ENCODE data around the gene INCA1.
A peak's percentile ranks its signal among the peaks of the same experiment; 100 is the strongest.

The INCA1 gene

DNA sequence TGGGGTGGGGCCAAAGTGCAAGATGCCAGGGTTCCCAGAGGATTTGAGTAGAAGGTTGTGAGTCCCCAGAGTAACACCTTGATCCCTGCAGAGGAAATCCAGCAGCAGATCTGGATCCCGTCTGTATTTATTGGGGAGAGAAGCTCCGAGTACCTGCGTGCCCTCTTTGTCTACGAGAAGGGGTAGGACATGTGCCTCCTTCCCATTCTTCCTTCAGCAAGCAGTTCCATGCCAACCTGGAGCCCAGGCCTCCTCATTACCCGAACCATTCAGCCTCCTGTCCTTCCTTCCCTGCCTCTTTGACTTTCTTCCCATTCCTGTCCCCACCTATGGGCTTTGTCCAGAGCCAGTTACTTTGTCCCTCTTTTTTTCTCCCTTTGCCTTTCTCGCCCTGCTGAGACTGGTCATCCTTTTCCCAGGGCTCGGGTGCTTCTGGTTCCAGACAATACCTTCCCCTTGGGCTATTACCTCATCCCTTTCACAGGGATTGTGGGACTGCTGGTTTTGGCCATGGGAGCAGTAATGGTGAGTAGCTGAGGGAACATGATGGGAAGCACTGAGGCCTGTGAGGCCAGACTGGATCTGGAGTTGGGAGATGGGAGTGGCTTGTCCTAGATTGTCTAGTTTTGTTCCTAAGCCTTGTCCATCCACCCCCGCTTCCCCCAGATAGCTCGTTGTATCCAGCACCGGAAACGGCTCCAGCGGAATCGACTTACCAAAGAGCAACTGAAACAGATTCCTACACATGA is 54.4 kb downstream of the INCA1 start:
- Histone ChIP-seq H3K79me2 (ENCODE audit: insufficient read depth, low read length) (peaks cover 21% of the 10 kb centered on the region), H3K9me2 (ENCODE audit: low read depth, low read length) (no peaks in the 10 kb centered on the region), H3K27ac (ENCODE audit: low read depth, low read length, poor library complexity, severe bottlenecking) (no peak overlapping the region), H3K4me3 (ENCODE audit: low read depth, low read length, poor library complexity, severe bottlenecking) (no peak overlapping the region), H3K4me2 (ENCODE audit: low read length) (no peak overlapping the region), H2AFZ (ENCODE audit: low read length) (no peak overlapping the region), H3K9ac (ENCODE audit: low read length) (no peak overlapping the region), H3K36me3 (ENCODE audit: insufficient read depth, low read length) (peaks cover 74% of the 10 kb centered on the region), H3F3A (ENCODE audit: insufficient read depth, low read length) (peaks cover 18% of the 10 kb centered on the region), H4K20me1 (ENCODE audit: insufficient read depth, low read length) (no peaks in the 10 kb centered on the region), H3K9me3 (ENCODE audit: low read length) (no peaks in the 10 kb centered on the region), H3K4me1 (ENCODE audit: insufficient read depth, low read length, severe bottlenecking) (peaks cover 71% of the 10 kb centered on the region), H3K27me3 (ENCODE audit: insufficient read depth, low read length) (no peaks in the 10 kb centered on the region)
- no peak for TF ChIP-seq EZH2 (IDR thresholded peaks at IDR 0.05; ENCODE audit: borderline replicate concordance, low read length)
- TF ChIP-seq, protein P1, sequence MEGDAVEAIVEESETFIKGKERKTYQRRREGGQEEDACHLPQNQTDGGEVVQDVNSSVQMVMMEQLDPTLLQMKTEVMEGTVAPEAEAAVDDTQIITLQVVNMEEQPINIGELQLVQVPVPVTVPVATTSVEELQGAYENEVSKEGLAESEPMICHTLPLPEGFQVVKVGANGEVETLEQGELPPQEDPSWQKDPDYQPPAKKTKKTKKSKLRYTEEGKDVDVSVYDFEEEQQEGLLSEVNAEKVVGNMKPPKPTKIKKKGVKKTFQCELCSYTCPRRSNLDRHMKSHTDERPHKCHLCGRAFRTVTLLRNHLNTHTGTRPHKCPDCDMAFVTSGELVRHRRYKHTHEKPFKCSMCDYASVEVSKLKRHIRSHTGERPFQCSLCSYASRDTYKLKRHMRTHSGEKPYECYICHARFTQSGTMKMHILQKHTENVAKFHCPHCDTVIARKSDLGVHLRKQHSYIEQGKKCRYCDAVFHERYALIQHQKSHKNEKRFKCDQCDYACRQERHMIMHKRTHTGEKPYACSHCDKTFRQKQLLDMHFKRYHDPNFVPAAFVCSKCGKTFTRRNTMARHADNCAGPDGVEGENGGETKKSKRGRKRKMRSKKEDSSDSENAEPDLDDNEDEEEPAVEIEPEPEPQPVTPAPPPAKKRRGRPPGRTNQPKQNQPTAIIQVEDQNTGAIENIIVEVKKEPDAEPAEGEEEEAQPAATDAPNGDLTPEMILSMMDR (IDR thresholded peaks at IDR 0.05; ENCODE audit: low read length), result no peak

DNA sequence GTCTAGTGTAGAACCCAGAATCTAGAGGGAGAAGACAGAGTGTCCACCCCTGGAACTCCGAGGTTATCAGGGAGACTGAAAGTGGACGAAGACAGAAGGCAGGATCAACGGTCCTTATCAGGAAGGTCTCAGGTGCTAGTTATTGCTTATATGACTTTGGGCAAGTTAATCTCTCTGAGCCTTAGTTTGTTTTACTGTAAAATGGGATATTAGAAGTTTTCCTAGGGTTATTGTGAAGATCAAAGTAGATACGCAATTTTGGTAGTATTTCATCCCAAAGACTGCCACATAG is 56.1 kb downstream of the INCA1 start:
- H3K9ac ChIP-seq (ENCODE audit: low read length), result peak overlapping the region; percentile 97
- H2AFZ ChIP-seq (ENCODE audit: low read length), result no peak overlapping the region
- H3F3A ChIP-seq (ENCODE audit: insufficient read depth, low read length), result peaks cover 17% of the 10 kb centered on the region
- H3K27me3 ChIP-seq (ENCODE audit: insufficient read depth, low read length), result no peaks in the 10 kb centered on the region
- peak overlapping the region; percentile 85 for H3K4me3 ChIP-seq (ENCODE audit: low read depth, low read length, poor library complexity, severe bottlenecking)
- peak overlapping the region; percentile 100 for H3K4me2 ChIP-seq (ENCODE audit: low read length)
- H3K9me3 ChIP-seq (ENCODE audit: low read length), result no peaks in the 10 kb centered on the region
- peak overlapping the region; percentile 85 for H3K27ac ChIP-seq (ENCODE audit: low read depth, low read length, poor library complexity, severe bottlenecking)
- no peaks in the 10 kb centered on the region for H3K9me2 ChIP-seq (ENCODE audit: low read depth, low read length)
- TF ChIP-seq, protein P1 (IDR thresholded peaks at IDR 0.05; ENCODE audit: low read length), result no peak
- TF ChIP-seq EZH2 (IDR thresholded peaks at IDR 0.05; ENCODE audit: borderline replicate concordance, low read length), result no peak
- peaks cover 16% of the 10 kb centered on the region; the same call in 1 of the 2 replicates for H3K79me2 ChIP-seq (ENCODE audit: insufficient read depth, low read length)
- H4K20me1 ChIP-seq (ENCODE audit: insufficient read depth, low read length), result no peaks in the 10 kb centered on the region
- H3K36me3 ChIP-seq (ENCODE audit: insufficient read depth, low read length), result peaks cover 75% of the 10 kb centered on the region
- H3K4me1 ChIP-seq (ENCODE audit: insufficient read depth, low read length, severe bottlenecking), result peaks cover 63% of the 10 kb centered on the region

DNA sequence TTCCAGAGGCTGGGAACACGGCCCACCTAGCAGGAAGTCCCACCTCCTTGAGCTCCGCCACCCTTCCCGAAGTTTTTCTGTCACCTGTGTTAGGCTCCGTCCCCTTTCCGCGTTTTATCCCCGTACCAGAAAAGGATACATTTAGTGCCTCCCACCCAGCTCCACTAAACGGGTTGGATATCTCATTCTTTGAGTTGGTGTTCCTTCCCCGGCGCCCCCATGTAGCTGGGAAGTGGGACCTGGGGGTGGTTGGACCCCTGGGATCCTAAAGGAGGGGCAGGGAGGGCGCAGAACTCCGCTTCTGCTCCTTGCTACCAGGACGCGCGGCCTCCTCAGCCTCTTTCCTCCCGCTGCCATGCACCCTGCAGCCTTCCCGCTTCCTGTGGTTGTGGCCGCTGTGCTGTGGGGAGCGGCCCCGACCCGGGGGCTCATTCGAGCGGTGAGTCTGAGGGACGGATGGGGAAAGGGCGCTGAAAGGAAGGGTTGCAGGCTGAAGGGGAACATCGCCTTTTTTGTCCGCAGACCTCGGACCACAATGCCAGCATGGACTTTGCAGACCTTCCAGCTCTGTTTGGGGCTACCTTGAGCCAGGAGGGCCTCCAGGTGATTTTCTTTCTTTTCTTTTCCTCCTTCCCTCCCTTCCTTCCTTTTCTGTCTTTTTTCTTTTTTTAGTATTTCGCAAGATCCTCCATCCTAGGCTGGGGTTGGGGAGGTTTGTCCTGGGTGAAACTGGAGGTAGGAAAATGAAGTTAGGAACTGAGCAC is 56.6 kb downstream of the INCA1 start:
- peak overlapping the region; percentile 85 for H3K4me3 ChIP-seq (ENCODE audit: low read depth, low read length, poor library complexity, severe bottlenecking)
- no peaks in the 10 kb centered on the region for H3K27me3 ChIP-seq (ENCODE audit: insufficient read depth, low read length)
- no peak overlapping the region for H2AFZ ChIP-seq (ENCODE audit: low read length)
- H3K79me2 ChIP-seq (ENCODE audit: insufficient read depth, low read length), result peaks cover 16% of the 10 kb centered on the region; the same call in 1 of the 2 replicates
- no peaks in the 10 kb centered on the region for H4K20me1 ChIP-seq (ENCODE audit: insufficient read depth, low read length)
- TF ChIP-seq EZH2 (IDR thresholded peaks at IDR 0.05; ENCODE audit: borderline replicate concordance, low read length), result no peak
- TF ChIP-seq, protein P1 (IDR thresholded peaks at IDR 0.05; ENCODE audit: low read length), result no peak
- peaks cover 58% of the 10 kb centered on the region for H3K4me1 ChIP-seq (ENCODE audit: insufficient read depth, low read length, severe bottlenecking)
- H3K9ac ChIP-seq (ENCODE audit: low read length), result peak overlapping the region; percentile 97
- H3K9me3 ChIP-seq (ENCODE audit: low read length), result no peaks in the 10 kb centered on the region
- peaks cover 15% of the 10 kb centered on the region for H3F3A ChIP-seq (ENCODE audit: insufficient read depth, low read length)
- peak overlapping the region; percentile 85 for H3K27ac ChIP-seq (ENCODE audit: low read depth, low read length, poor library complexity, severe bottlenecking)
- H3K36me3 ChIP-seq (ENCODE audit: insufficient read depth, low read length), result peaks cover 75% of the 10 kb centered on the region
- no peaks in the 10 kb centered on the region for H3K9me2 ChIP-seq (ENCODE audit: low read depth, low read length)
- H3K4me2 ChIP-seq (ENCODE audit: low read length), result peak overlapping the region; percentile 100
